Measurements from ENCODE around the gene RAPGEF6.

Gene RAPGEF6

DNA sequence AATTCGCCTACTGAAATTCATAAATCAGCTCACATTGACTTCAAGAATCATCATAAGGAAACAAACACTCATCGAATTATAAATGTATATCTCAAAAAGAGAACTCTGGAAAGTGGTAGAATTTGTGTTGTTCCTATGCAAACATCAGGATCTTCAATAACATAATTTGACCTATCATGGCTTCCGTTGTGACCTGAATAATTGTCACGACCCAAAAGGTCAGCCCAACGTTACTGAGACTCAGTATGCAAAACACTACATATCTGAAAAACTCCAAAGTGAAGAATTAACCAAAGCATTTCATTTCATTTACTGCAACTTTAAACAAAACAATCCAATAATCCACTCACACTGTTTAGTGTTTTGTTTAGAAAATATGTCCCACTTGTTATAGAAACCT, 1.2 kb downstream of the RAPGEF6 start (continued):
- TF ChIP-seq, protein P1, sequence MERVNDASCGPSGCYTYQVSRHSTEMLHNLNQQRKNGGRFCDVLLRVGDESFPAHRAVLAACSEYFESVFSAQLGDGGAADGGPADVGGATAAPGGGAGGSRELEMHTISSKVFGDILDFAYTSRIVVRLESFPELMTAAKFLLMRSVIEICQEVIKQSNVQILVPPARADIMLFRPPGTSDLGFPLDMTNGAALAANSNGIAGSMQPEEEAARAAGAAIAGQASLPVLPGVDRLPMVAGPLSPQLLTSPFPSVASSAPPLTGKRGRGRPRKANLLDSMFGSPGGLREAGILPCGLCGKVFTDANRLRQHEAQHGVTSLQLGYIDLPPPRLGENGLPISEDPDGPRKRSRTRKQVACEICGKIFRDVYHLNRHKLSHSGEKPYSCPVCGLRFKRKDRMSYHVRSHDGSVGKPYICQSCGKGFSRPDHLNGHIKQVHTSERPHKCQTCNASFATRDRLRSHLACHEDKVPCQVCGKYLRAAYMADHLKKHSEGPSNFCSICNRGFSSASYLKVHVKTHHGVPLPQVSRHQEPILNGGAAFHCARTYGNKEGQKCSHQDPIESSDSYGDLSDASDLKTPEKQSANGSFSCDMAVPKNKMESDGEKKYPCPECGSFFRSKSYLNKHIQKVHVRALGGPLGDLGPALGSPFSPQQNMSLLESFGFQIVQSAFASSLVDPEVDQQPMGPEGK (CRISPR knock-in tag; IDR thresholded peaks at IDR 0.05; ENCODE audit: borderline replicate concordance) = no peak
- TF ChIP-seq TCF4 (CRISPR knock-in tag; IDR thresholded peaks at IDR 0.05; ENCODE audit: borderline replicate concordance) (no peak), PPARA (CRISPR knock-in tag; IDR thresholded peaks at IDR 0.05; ENCODE audit: borderline replicate concordance) (no peak)

DNA sequence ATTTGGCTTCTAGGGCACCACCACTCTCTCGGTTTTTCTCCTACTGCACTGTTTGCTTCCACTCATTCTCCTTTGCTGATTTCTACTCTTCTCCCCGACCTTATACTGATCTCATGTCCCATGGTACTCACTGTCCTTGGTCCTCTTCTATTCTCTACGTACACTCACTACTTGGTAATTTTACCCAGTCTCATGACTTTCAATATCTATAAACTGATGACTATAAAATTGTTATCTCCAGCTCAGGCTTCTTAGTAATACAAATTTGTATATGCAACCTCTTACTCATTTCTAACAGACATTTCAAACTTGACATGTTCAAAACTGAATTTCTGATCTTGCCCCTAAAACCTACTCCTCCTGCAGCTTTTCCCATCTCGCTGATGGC, 4.1 kb downstream of the RAPGEF6 start:
- no peak for ATAC-seq
- TF ChIP-seq BACH2 (CRISPR knock-in tag; IDR thresholded peaks at IDR 0.05; ENCODE audit: borderline replicate concordance) = no peak
- TF ChIP-seq ZFP3 (CRISPR knock-in tag; IDR thresholded peaks at IDR 0.05) = no peak
- TF ChIP-seq RARB (CRISPR knock-in tag; IDR thresholded peaks at IDR 0.05) = no peak
- TF ChIP-seq, protein P2, sequence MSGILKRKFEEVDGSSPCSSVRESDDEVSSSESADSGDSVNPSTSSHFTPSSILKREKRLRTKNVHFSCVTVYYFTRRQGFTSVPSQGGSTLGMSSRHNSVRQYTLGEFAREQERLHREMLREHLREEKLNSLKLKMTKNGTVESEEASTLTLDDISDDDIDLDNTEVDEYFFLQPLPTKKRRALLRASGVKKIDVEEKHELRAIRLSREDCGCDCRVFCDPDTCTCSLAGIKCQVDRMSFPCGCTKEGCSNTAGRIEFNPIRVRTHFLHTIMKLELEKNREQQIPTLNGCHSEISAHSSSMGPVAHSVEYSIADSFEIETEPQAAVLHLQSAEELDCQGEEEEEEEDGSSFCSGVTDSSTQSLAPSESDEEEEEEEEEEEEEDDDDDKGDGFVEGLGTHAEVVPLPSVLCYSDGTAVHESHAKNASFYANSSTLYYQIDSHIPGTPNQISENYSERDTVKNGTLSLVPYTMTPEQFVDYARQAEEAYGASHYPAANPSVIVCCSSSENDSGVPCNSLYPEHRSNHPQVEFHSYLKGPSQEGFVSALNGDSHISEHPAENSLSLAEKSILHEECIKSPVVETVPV (CRISPR knock-in tag; IDR thresholded peaks at IDR 0.05) = no peak
- TF ChIP-seq TOX (CRISPR knock-in tag; IDR thresholded peaks at IDR 0.05; ENCODE audit: borderline replicate concordance) = no peak
- TF ChIP-seq ZC3H10 (CRISPR knock-in tag; IDR thresholded peaks at IDR 0.05) = no peak
- TF ChIP-seq ZNF70 (CRISPR knock-in tag; IDR thresholded peaks at IDR 0.05) = no peak
- TF ChIP-seq ZNF8 (CRISPR knock-in tag; IDR thresholded peaks at IDR 0.05) = no peak
- TF ChIP-seq, protein P3, sequence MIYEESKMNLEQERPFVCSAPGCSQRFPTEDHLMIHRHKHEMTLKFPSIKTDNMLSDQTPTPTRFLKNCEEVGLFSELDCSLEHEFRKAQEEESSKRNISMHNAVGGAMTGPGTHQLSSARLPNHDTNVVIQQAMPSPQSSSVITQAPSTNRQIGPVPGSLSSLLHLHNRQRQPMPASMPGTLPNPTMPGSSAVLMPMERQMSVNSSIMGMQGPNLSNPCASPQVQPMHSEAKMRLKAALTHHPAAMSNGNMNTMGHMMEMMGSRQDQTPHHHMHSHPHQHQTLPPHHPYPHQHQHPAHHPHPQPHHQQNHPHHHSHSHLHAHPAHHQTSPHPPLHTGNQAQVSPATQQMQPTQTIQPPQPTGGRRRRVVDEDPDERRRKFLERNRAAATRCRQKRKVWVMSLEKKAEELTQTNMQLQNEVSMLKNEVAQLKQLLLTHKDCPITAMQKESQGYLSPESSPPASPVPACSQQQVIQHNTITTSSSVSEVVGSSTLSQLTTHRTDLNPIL (CRISPR knock-in tag; IDR thresholded peaks at IDR 0.05; ENCODE audit: low read depth) = no peak
- no peak for TF ChIP-seq CSDC2 (CRISPR knock-in tag; IDR thresholded peaks at IDR 0.05)
- TF ChIP-seq OSR1 (CRISPR knock-in tag; IDR thresholded peaks at IDR 0.05) = no peak
- TF ChIP-seq ISL1 (CRISPR knock-in tag; IDR thresholded peaks at IDR 0.05) = no peak
- no peak for TF ChIP-seq ZNF565 (CRISPR knock-in tag; conservative IDR thresholded peaks at IDR 0.05; ENCODE audit: low read depth)
- TF ChIP-seq, protein P1 (CRISPR knock-in tag; IDR thresholded peaks at IDR 0.05; ENCODE audit: borderline replicate concordance) = no peak
- no peak for TF ChIP-seq PPARA (CRISPR knock-in tag; IDR thresholded peaks at IDR 0.05; ENCODE audit: borderline replicate concordance)
- no peak for TF ChIP-seq ESRRG (CRISPR knock-in tag; IDR thresholded peaks at IDR 0.05)
- TF ChIP-seq, protein P4, sequence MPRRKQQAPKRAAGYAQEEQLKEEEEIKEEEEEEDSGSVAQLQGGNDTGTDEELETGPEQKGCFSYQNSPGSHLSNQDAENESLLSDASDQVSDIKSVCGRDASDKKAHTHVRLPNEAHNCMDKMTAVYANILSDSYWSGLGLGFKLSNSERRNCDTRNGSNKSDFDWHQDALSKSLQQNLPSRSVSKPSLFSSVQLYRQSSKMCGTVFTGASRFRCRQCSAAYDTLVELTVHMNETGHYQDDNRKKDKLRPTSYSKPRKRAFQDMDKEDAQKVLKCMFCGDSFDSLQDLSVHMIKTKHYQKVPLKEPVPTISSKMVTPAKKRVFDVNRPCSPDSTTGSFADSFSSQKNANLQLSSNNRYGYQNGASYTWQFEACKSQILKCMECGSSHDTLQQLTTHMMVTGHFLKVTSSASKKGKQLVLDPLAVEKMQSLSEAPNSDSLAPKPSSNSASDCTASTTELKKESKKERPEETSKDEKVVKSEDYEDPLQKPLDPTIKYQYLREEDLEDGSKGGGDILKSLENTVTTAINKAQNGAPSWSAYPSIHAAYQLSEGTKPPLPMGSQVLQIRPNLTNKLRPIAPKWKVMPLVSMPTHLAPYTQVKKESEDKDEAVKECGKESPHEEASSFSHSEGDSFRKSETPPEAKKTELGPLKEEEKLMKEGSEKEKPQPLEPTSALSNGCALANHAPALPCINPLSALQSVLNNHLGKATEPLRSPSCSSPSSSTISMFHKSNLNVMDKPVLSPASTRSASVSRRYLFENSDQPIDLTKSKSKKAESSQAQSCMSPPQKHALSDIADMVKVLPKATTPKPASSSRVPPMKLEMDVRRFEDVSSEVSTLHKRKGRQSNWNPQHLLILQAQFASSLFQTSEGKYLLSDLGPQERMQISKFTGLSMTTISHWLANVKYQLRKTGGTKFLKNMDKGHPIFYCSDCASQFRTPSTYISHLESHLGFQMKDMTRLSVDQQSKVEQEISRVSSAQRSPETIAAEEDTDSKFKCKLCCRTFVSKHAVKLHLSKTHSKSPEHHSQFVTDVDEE (CRISPR knock-in tag; IDR thresholded peaks at IDR 0.05) = no peak

DNA sequence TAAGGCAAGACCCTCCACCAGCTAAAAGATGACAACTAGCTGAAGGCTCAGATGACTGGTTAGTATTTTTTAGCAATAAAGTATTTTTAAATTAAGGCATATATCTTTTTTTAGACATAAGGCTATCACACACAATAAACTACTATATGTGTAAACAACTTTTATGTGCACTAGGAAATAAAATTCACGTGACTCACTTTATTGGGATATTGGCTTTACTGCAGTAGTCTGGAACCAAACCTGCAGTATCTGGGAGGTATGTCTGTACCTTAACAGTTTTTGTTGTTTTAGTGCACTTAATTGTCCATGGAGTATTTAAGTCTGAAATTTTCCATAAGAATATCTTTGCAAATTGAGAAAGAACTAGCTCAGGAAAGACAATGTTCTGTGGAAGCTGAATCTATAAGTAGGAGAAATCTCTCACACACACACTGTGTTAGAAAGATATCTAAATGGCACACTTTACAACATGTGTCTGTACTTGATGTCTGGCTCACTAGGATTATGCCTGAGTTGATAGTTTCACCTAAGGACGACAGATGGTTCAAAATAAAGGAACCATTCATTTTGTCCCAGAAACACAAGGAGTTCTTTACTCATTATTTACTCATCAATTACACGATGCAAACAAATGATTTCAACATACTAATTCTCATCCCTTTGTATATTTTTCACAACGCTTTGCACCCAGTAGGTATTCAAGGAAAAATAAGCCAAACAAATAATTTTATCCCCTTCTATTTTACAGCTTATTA, 4.6 kb downstream of the RAPGEF6 start:
- ATAC-seq = no peak
- TF ChIP-seq ZNF8 (CRISPR knock-in tag; IDR thresholded peaks at IDR 0.05) (no peak), OSR1 (CRISPR knock-in tag; IDR thresholded peaks at IDR 0.05) (no peak), GLIS3 (CRISPR knock-in tag; IDR thresholded peaks at IDR 0.05) (no peak), TCF4 (CRISPR knock-in tag; IDR thresholded peaks at IDR 0.05; ENCODE audit: borderline replicate concordance) (no peak), ZNF70 (CRISPR knock-in tag; IDR thresholded peaks at IDR 0.05) (no peak), PPARA (CRISPR knock-in tag; IDR thresholded peaks at IDR 0.05; ENCODE audit: borderline replicate concordance) (no peak)
- TF ChIP-seq, protein P3 (CRISPR knock-in tag; IDR thresholded peaks at IDR 0.05; ENCODE audit: low read depth) = no peak
